ENCODE results near the gene SLC39A11. TPM values are rescaled to one million over a fixed set of nuclear protein-coding genes. Genes with fewer than 3 reads are reported as not detected.

The SLC39A11 gene
- total RNA-seq, 3 donors from 2014 or later, result 16.7 to 23.3 (median 20.1) TPM

GRCh38 chr17:72672729-72673128 is 419.8 kb downstream of the SLC39A11 start:
- no peak overlapping the region for H3K4me3 Mint-ChIP-seq
- H3K36me3 Mint-ChIP-seq (ENCODE audit: insufficient read depth), result peaks cover 18% of the 10 kb centered on the region
- DNase-seq (no peak), ATAC-seq (no peak)
- H3K27me3 Mint-ChIP-seq (ENCODE audit: low read depth), result no peaks in the 10 kb centered on the region
- no peaks in the 10 kb centered on the region for H3K4me1 Mint-ChIP-seq (ENCODE audit: low read depth)
- peaks cover 4% of the 10 kb centered on the region for H3K9me3 Mint-ChIP-seq

- no peak overlapping the region for H3K4me3 Mint-ChIP-seq
Measured at GRCh38 chr17:72671016-72671415, 421.5 kb downstream of the SLC39A11 start.

GRCh38 chr17:72667096-72668063 is 425.1 kb downstream of the SLC39A11 start:
- ATAC-seq (no peak), DNase-seq (no peak)
- Mint-ChIP-seq H3K4me3 (no peak overlapping the region), H3K9me3 (peaks cover 4% of the 10 kb centered on the region), H3K4me1 (ENCODE audit: low read depth) (no peaks in the 10 kb centered on the region), H3K36me3 (ENCODE audit: insufficient read depth) (peaks cover 3% of the 10 kb centered on the region), H3K27me3 (ENCODE audit: low read depth) (no peaks in the 10 kb centered on the region)

More at GRCh38 chr17:72671016-72671415, 421.5 kb downstream of the SLC39A11 start:
- Mint-ChIP-seq H3K9me3 (peaks cover 4% of the 10 kb centered on the region), H3K27me3 (ENCODE audit: low read depth) (no peaks in the 10 kb centered on the region), H3K4me1 (ENCODE audit: low read depth) (no peaks in the 10 kb centered on the region), H3K36me3 (ENCODE audit: insufficient read depth) (peaks cover 12% of the 10 kb centered on the region)
- DNase-seq (no peak), ATAC-seq (no peak)

- H3K9me3 Mint-ChIP-seq, result peaks cover 4% of the 10 kb centered on the region
- peaks cover 3% of the 10 kb centered on the region for H3K36me3 Mint-ChIP-seq (ENCODE audit: insufficient read depth)
- no peaks in the 10 kb centered on the region for H3K27me3 Mint-ChIP-seq (ENCODE audit: low read depth)
- DNase-seq (no peak), ATAC-seq (no peak)
- no peaks in the 10 kb centered on the region for H3K4me1 Mint-ChIP-seq (ENCODE audit: low read depth)
- H3K4me3 Mint-ChIP-seq, result no peak overlapping the region
Measured at GRCh38 chr17:72665852-72666851, 426.3 kb downstream of the SLC39A11 start.

- no peak overlapping the region for H3K4me3 Mint-ChIP-seq
- DNase-seq (no peak), ATAC-seq (no peak)
- H3K4me1 Mint-ChIP-seq (ENCODE audit: low read depth), result no peaks in the 10 kb centered on the region
- H3K36me3 Mint-ChIP-seq (ENCODE audit: insufficient read depth), result no peaks in the 10 kb centered on the region
- no peaks in the 10 kb centered on the region for H3K27me3 Mint-ChIP-seq (ENCODE audit: low read depth)
- H3K9me3 Mint-ChIP-seq, result no peaks in the 10 kb centered on the region
Measured at GRCh38 chr17:72662827-72663190, 429.7 kb downstream of the SLC39A11 start.

- no peaks in the 10 kb centered on the region for H3K4me1 Mint-ChIP-seq (ENCODE audit: low read depth)
- no peaks in the 10 kb centered on the region for H3K9me3 Mint-ChIP-seq
- no peak for ATAC-seq
- no peak overlapping the region for H3K4me3 Mint-ChIP-seq
- H3K27me3 Mint-ChIP-seq (ENCODE audit: low read depth), result no peaks in the 10 kb centered on the region
- no peak for DNase-seq
- no peaks in the 10 kb centered on the region for H3K36me3 Mint-ChIP-seq (ENCODE audit: insufficient read depth)
Measured at GRCh38 chr17:72661945-72662826, 430.3 kb downstream of the SLC39A11 start.

- Mint-ChIP-seq H3K4me3 (no peak overlapping the region), H3K36me3 (ENCODE audit: insufficient read depth) (no peaks in the 10 kb centered on the region), H3K9me3 (no peaks in the 10 kb centered on the region), H3K27me3 (ENCODE audit: low read depth) (no peaks in the 10 kb centered on the region), H3K4me1 (ENCODE audit: low read depth) (no peaks in the 10 kb centered on the region)
- ATAC-seq (no peak), DNase-seq (no peak)
Measured at GRCh38 chr17:72661116-72661944, 431.2 kb downstream of the SLC39A11 start.

GRCh38 chr17:72660274-72661115 is 432.0 kb downstream of the SLC39A11 start:
- Mint-ChIP-seq H3K27me3 (ENCODE audit: low read depth) (no peaks in the 10 kb centered on the region), H3K9me3 (no peaks in the 10 kb centered on the region), H3K4me1 (ENCODE audit: low read depth) (no peaks in the 10 kb centered on the region), H3K4me3 (no peak overlapping the region), H3K36me3 (ENCODE audit: insufficient read depth) (no peaks in the 10 kb centered on the region)
- no peak for DNase-seq
- ATAC-seq, result no peak

- Mint-ChIP-seq H3K9me3 (no peaks in the 10 kb centered on the region), H3K4me1 (ENCODE audit: low read depth) (no peaks in the 10 kb centered on the region), H3K4me3 (no peak overlapping the region), H3K27me3 (ENCODE audit: low read depth) (no peaks in the 10 kb centered on the region), H3K36me3 (ENCODE audit: insufficient read depth) (no peaks in the 10 kb centered on the region)
- ATAC-seq (no peak), DNase-seq (no peak)
Measured at GRCh38 chr17:72659811-72660210, 432.7 kb downstream of the SLC39A11 start.

- no peaks in the 10 kb centered on the region for H3K9me3 Mint-ChIP-seq
- no peaks in the 10 kb centered on the region for H3K4me1 Mint-ChIP-seq (ENCODE audit: low read depth)
- H3K36me3 Mint-ChIP-seq (ENCODE audit: insufficient read depth), result no peaks in the 10 kb centered on the region
- ATAC-seq (no peak), DNase-seq (no peak)
- H3K4me3 Mint-ChIP-seq, result no peak overlapping the region
- no peaks in the 10 kb centered on the region for H3K27me3 Mint-ChIP-seq (ENCODE audit: low read depth)
Measured at GRCh38 chr17:72658675-72659074, 433.8 kb downstream of the SLC39A11 start.

GRCh38 chr17:72657467-72658317 is 434.8 kb downstream of the SLC39A11 start:
- no peaks in the 10 kb centered on the region for H3K4me1 Mint-ChIP-seq (ENCODE audit: low read depth)
- no peak overlapping the region for H3K4me3 Mint-ChIP-seq
- no peaks in the 10 kb centered on the region for H3K9me3 Mint-ChIP-seq
- no peaks in the 10 kb centered on the region for H3K27me3 Mint-ChIP-seq (ENCODE audit: low read depth)
- no peak for DNase-seq
- no peak for ATAC-seq
- no peaks in the 10 kb centered on the region for H3K36me3 Mint-ChIP-seq (ENCODE audit: insufficient read depth)
